Nucleus accumbens (tissue), 56 donors: ENCODE data around the gene CLASRP.
"Not testable (repeated sequence)": the region's sequence is repeated elsewhere in the genome, so short reads cannot be mapped to it uniquely, and the experiment has no call there.

Experiments
- DNase-seq, 56 donors: peaks; one replicate each; lab custom pipeline; 2025; lab: John Stamatoyannopoulos, UW

Gene CLASRP

DNA sequence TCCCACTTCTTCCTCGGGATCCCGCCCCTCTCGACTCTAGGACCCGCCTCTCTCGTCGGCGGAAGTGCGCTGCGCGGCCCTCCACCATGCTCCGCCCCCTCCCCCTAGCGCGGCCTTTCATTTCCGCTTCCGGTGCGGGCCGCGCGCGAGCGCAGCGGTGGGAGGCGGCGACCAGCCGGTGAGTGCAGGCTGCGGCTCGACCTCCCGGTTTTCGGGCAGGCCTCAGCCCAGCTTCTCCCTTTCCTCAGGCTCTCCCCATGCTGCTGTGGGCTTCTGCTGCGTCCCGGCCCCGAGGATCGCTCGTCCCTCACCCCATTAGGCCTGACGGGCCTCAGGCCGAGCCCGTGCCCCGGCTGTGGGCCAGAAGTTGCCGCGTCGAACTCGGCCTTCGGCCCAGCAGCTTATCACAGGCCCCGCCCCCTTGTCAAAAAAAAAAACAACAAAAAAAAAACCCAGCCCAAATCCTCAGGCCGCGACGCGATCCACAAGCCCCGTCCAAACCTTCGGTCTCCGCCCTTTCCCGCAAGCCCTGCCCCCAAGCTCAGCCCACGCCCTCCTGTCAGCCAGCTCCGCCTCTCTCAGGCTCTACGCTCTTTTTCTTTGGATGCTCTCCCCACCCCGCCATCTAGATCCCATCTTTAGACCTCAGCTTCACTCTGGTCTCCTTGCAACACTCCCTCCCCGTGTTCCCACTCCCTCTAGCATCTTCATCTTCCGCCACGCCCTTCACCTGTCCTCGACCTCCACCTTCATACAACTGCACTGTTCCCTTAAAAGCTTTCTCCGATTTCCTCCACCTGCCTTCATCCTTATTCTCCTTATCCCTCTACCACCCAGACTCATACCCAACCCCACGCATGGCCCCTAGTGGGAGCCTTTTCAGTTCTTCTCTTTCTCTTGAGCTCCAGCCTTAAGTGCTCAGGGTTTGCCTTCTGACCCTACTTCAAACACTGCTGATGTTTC is at the start of gene CLASRP:
TSS of gene CLASRP (plus strand) at position 115 of the 963 bp plus-strand sequence. CDS start 1,168 bp downstream, outside the sequence.
- DNase-seq = peak in 54 of 56 donors; percentile 54 to 92 (median 83)

DNA sequence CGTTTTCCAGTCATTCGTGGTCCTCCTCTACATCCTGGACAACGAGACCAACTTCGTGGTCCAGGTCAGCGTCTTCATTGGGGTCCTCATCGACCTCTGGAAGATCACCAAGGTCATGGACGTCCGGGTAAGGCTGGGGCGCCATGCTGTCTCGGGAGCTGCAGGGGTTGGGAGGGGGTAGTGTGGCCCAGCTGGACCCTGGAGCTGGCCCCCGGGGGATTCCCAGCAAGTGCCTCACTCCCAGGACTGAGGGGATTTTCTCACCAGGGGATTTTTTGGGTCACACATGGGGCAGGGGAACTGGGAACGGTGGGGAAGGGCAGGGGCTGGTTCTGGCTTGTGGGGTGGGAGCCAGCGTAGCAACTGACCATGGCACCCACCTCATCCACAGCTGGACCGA is 48.4 kb upstream of the CLASRP start:
- no peak for DNase-seq

- DNase-seq = no peak
These were observed 47.9 kb upstream of the CLASRP start for GRCh38 chr19:44990966-44991365.

DNA sequence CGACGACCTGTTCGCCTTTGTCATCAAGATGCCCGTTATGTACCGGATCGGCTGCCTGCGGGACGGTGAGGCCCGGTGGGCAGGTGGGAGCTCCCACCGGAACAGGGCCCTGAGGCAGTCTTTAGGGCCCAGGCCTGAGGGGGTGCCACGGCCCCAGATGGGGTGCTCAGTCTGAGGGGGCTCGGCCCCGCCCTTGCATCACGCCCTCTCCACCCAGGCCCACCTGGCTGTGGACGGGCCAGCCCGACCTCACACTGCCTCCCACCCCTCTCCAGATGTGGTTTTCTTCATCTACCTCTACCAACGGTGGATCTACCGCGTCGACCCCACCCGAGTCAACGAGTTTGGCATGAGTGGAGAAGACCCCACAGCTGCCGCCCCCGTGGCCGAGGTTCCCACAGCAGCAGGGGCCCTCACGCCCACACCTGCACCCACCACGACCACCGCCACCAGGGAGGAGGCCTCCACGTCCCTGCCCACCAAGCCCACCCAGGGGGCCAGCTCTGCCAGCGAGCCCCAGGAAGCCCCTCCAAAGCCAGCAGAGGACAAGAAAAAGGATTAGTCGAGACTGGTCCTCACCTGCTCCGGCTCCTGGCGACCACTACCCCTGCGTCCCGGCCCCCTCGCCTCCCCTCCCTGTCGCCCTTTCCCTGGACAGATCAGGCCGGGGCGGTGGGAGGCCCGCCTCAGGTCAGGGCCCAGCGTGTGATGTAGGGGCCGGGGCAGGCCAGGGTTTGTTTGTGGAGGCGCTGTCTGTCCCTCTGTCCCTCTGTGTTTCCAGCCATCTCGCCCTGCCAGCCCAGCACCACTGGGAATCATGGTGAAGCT is 46.3 kb upstream of the CLASRP start:
- DNase-seq = no peak

- no peak for DNase-seq
These were observed 45.3 kb upstream of the CLASRP start for GRCh38 chr19:44993526-44993925.

GRCh38 chr19:44993926-44994537 is 44.8 kb upstream of the CLASRP start:
- DNase-seq = no peak

DNA sequence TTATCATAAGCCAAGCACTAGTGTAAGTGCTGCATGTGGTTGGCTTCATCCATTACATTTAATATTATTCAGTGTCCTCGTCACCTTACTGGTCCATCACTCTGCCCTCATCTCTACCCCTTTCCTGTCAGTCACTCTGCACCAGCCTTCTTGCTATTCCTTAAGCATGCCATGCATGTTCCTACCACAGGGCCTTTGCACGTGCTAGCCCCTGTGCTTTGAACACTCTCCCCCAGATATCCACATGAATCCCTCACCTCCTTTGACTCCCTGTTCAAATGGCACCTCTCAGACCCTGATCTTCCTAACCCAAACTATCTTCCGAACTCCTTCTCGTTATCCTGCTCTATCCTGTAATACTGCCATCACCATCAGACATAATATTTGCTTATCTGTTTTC is 40.8 kb upstream of the CLASRP start:
- no peak for DNase-seq

DNA sequence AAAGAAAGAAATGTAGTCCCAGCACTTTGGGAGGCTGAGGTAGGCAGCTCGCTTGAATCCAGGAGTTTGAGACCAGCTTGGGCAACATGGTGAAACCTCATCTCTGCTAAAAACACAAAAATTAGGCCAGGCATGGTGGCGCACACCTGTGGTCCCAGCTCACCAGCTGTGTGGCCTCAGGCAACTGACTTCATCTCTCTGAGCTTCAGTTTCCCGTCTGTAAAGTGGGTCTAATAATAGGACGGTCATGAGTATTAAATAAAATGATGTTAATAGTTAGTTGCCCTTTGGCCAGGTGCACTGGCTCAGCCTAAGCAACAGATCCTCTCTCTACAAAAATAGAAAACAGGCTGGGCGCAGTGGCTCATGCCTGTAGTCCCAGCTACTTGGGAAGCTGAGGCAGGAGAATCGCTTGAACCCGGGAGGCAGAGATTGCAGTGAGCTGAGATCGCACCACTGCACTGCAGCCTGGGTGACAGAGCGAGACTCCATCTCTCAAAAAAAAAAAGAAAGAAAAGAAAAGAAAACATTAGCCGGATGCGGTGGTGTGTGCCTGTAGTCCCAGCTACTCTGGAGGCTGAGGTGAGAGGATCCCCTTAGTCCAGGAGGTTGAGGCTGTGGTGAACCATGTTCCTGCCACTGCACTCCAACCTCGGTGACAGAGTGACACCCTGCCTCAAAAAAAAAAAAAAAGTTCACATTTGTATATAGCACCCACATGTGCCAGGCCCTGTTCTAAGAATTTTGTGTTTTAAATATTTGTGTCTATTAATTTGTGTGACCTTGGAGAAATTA is 39.5 kb upstream of the CLASRP start:
- DNase-seq = not testable (repeated sequence)

GRCh38 chr19:45000665-45001064 is 38.2 kb upstream of the CLASRP start:
- DNase-seq = not testable (repeated sequence)

GRCh38 chr19:45001087-45001739 is 37.6 kb upstream of the CLASRP start, which contains the start of gene RELB:
TSS of gene RELB (plus strand) at chr19:45001464. CDS start at chr19:45001580, 116 bp downstream.
- peak in 54 of 56 donors; percentile 26 to 96 (median 76) for DNase-seq

- DNase-seq = no peak
These were observed 35.4 kb upstream of the CLASRP start for GRCh38 chr19:45003485-45003884.

DNA sequence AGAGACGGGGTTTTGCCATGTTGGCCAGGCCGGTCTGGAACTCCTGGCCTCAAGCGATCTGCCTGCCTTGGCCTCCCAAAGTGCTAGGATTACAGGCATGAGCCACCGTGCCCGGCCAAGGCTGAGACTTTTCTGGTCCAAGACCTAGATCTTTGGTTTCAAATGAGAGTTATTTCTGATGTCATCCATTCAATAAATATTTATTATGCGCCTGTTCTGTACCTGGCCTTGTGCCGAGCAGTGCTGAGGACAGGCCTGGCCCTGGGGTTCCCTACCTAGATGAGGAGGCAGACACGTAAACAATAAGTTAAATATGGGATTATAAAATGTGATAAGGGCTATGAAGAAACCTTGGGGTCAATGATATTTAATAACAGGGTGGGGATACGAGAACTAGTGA is 33.1 kb upstream of the CLASRP start:
- DNase-seq = no peak

DNA sequence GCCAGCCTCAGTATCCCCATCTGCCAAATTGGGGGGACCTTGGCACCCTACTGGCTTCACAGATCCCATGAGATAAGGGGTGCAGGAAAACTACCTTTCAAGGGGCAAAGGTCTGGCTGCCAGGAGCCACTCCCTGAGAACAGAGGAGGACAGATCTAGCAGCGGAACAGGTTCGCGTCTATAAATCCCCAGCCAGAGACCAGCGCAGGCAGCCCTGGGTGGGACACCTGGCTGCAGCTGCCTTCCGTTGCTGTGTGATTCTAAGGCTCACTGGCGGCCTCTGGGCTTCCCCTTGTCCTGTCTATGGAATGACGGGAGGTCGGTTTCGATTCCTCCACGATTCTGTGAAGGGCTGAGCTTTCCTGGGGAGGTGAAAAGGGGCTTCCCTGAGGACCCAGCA is 30.3 kb upstream of the CLASRP start:
- no peak for DNase-seq

DNA sequence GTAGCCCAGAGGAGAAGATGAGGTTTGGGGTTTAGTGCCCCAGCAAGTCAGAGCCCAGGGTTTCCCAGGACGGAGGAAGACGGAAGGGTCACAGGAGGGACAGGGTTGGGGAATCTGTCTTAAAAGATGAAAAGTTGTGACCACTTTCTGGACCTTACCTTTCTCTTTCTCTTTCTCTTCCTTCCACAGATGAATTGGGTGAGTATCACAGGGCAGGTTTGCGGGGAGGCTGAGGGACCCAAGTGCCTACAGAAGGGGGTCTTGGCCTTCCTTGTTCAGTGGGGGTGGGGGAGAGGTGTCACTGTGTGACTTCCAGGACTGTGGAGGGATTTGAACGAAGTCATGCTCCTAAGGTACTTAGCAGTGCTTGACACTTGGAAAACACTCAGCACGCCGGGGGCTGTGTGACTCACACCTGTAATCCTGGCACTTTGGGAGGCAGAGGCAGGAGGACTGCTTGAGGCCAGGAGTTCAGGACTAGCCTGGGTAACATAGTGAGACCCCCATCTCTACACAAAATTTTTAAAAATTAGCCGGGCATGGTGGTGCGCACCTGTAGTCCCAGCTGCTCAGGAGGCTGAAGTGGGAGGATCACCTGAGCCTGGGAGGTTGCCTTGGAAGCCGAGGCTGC is 29.1 kb upstream of the CLASRP start:
- DNase-seq = no peak

DNA sequence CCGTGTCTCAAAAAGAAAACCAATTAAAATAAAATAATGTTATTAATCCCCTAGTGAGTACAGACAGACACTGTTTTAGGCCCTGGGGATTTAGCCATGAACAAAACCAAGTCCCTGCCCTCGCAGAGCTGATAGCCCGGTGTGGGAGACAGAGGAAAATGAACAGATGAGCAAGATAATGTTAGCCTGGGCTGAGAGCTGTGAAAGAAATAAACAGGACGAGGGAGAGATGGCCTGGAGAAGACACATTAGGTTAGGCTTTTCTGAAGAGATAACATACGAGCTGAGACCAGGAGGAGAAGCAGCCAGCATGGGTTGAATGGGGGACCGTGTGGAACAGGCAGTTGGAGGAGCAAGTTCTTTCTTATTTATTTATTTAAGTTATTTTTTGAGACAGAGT is 28.5 kb upstream of the CLASRP start:
- no peak for DNase-seq

- DNase-seq = no peak
These were observed 26.9 kb upstream of the CLASRP start for GRCh38 chr19:45011959-45012358.

DNA sequence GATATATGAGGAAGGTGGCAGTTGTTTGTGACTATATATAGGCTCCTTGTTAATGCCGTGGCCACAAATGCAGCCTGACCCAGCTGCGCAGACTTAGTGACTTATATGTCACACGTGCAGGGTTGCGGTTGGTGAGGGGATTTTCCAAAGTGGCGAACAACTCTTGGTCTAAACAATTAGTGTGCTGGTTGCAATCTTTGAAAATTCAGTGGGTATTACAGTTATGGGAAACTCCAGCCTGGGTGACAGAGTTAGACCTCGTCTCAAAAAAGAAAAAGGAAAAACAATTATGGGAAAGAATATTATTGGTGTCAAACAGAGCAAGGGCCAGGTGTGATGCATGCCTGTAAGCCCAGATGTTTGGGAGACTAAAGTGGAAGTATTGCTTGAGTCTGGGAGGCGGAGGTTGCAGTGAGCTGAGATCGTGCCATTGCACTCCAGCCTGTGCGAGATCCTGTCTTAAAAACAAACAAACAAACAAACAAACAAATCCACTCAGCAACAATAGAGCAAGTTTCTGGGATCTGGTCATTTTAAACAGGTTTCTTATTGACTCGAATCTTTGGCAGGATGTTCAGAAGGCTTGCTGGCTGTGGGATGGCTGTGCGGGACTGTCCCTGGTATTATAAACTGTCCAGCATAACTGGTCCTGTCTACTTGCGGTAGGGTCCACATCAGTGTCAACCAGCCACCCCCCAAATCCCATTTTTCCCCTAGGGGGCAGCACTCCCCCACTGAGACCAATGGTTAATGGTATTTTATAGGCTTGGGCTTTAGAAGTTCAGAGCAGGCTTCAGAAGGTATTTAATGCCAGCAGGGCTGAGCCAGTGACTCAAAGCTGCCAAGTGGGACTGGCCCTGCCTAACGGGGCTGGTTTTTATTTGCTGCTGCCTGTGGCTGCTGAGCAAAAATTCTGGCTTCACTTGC is 22.2 kb upstream of the CLASRP start:
- peak in 50 of 56 donors; percentile 10 to 84 (median 54) for DNase-seq

DNA sequence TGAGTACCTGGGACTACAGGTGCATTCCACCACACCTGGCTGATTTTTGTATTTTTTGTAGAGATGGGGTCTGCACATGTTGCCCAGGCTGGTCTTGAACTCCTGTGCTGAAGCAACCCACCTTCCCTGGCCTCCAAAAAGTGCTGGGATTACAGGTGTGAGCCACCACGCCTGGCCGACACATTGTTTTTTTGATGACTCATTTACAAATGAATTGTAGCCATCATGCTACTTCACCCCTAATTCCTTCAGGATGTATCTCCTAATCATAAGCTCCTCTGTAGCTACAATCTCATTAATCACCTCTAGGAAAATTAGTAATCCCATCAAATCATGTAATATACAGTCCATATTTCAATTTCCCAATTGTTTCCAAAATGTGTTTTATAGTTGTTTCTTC is 19.7 kb upstream of the CLASRP start:
- no peak for DNase-seq
